H1 (cell line): Measurements from ENCODE around the gene VIM. TPM values are rescaled to one million over a fixed set of nuclear protein-coding genes. Genes with fewer than 3 reads are reported as not detected.

ENCODE experiments used
- CTCF ChIA-PET: fragments of 300-600 bp; sonication (Branson Sonifier 250); formaldehyde crosslinking; loops from one replicate; lab custom pipeline; 2021; ENCODE audit not compliant: partially characterized antibody; lab: Charles Lee
- POLR2A ChIA-PET: fragments of 300-600 bp; sonication (Branson Sonifier 250); formaldehyde crosslinking; loops from one replicate; lab custom pipeline; 2021; ENCODE audit warnings: inconsistent platforms; ENCODE audit not compliant: partially characterized antibody; lab: Charles Lee
- DNase-seq, 2 experiments: peaks; one replicate each; pipeline versions ENCODE4 v3.0.0 to v3.0.0-alpha.2; 2010 to 2022; ENCODE audit warnings: low spot score in 2 of 2, low read depth in 1 of 2, mixed read lengths in 1 of 2
- FAIRE-seq: peaks from 2 replicates; lab custom pipeline; 2011; peaks lifted over from hg19 to GRCh38; lab: Jason Lieb, UNC
- H2AFZ ChIP-seq: 2 replicates; pipeline ENCODE4 v1.8.1; 2012; ENCODE audit warnings: low read length, inconsistent platforms
- H2AK5ac ChIP-seq: 2 replicates; pipeline ENCODE4 v1.6.1; 2013; ENCODE audit warnings: low read depth, low read length
- H2BK120ac ChIP-seq: replicated peaks from 2 replicates; pipeline ENCODE3; 2013; ENCODE audit warnings: low read depth, low read length, inconsistent platforms
- H2BK12ac ChIP-seq: 2 replicates; pipeline ENCODE4 v1.6.1; 2013; ENCODE audit warnings: low read depth, low read length
- H2BK15ac ChIP-seq: 2 replicates; pipeline ENCODE4 v1.6.1; 2013; ENCODE audit warnings: low read length
- H2BK20ac ChIP-seq: 2 replicates; pipeline ENCODE4 v1.6.1; 2013; ENCODE audit warnings: low read length
- H2BK5ac ChIP-seq: 2 replicates; pipeline ENCODE4 v1.6.1; 2013; ENCODE audit warnings: low read depth, low read length
- H3K14ac ChIP-seq: 2 replicates; pipeline ENCODE4 v1.6.1; 2013; ENCODE audit warnings: inconsistent platforms; ENCODE audit not compliant: insufficient read length
- H3K18ac ChIP-seq: 2 replicates; pipeline ENCODE4 v1.6.1; 2013; ENCODE audit warnings: low read length; ENCODE audit errors: extremely low read depth
- H3K23ac ChIP-seq: 2 replicates; pipeline ENCODE4 v1.6.1; 2013; ENCODE audit warnings: inconsistent platforms; ENCODE audit not compliant: insufficient read length
- H3K23me2 ChIP-seq: 2 replicates; pipeline ENCODE4 v1.6.1; 2013; ENCODE audit warnings: low read depth, low read length
- H3K27ac ChIP-seq: 2 replicates; pipeline ENCODE4 v1.6.1; 2011; ENCODE audit warnings: low read depth, low read length, inconsistent platforms
- H3K27me3 ChIP-seq, 4 experiments: replicated peaks in 1 of 4; 1 replicate in 1 of 4; 2 replicates in 3 of 4; pipeline versions ENCODE4 v1.6.1 to v1.8.1; 2011 to 2013; ENCODE audit warnings: low read length in 3 of 4, mild to moderate bottlenecking in 3 of 4, inconsistent platforms in 2 of 4, mixed read lengths in 2 of 4, moderate library complexity in 1 of 4; ENCODE audit not compliant: control insufficient read depth in 3 of 4, insufficient read depth in 3 of 4; ENCODE audit errors: extremely low read depth in 1 of 4
- H3K36me3 ChIP-seq, 4 experiments: 2 replicates each; pipeline versions ENCODE4 v1.6.1 to v1.8.1; 2011 to 2013; ENCODE audit warnings: mild to moderate bottlenecking in 4 of 4, low read length in 3 of 4, moderate library complexity in 2 of 4, control low read depth in 1 of 4, inconsistent platforms in 1 of 4; ENCODE audit not compliant: insufficient read depth in 4 of 4, control insufficient read depth in 2 of 4
- H3K4ac ChIP-seq: replicated peaks from 2 replicates; pipeline ENCODE3; 2013; ENCODE audit warnings: low read length, low read depth, mixed read lengths, inconsistent platforms; ENCODE audit not compliant: insufficient read length
- H3K4me1 ChIP-seq, 4 experiments: replicated peaks in 1 of 4; 1 replicate in 1 of 4; 2 replicates in 3 of 4; pipeline versions ENCODE4 v1.6.1 to v1.8.1; 2011 to 2013; ENCODE audit warnings: low read length in 3 of 4, inconsistent platforms in 2 of 4, mixed read lengths in 1 of 4; ENCODE audit not compliant: insufficient read depth in 4 of 4, control insufficient read depth in 3 of 4
- H3K4me2 ChIP-seq, 2 experiments: 2 replicates each; pipeline versions ENCODE4 v1.6.1 to v1.8.1; 2011 to 2013; ENCODE audit warnings: low read depth in 2 of 2, low read length in 2 of 2, control low read depth in 1 of 2, inconsistent platforms in 1 of 2, mild to moderate bottlenecking in 1 of 2; ENCODE audit not compliant: insufficient read depth in 1 of 2
- H3K4me3 ChIP-seq, 4 experiments: fragments of 200-600, 300-600 bp in 1 of 4; sonication (generic), shearing (Covaris generic), sonication (Bioruptor Twin) in 1 of 4; 2 replicates each; pipeline versions ENCODE4 v1.5.1 to v1.8.1; 2011 to 2016; ENCODE audit warnings: low read length in 4 of 4, low read depth in 3 of 4, control low read depth in 2 of 4, inconsistent platforms in 2 of 4, mild to moderate bottlenecking in 2 of 4, mixed read lengths in 1 of 4, moderate library complexity in 1 of 4; ENCODE audit not compliant: insufficient read depth in 2 of 4; ENCODE audit errors: extremely low read depth in 1 of 4
- H3K56ac ChIP-seq: replicated peaks from 2 replicates; pipeline ENCODE3; 2013; ENCODE audit warnings: low read depth, mild to moderate bottlenecking, mixed read lengths, low read length, inconsistent platforms; ENCODE audit not compliant: insufficient read length
- H3K79me1 ChIP-seq: 2 replicates; pipeline ENCODE4 v1.6.1; 2013; ENCODE audit warnings: low read depth, low read length, control low read depth
- H3K79me2 ChIP-seq, 2 experiments: 2 replicates each; pipeline versions ENCODE4 v1.6.1 to v1.8.1; 2012 to 2013; ENCODE audit warnings: low read length in 2 of 2, mild to moderate bottlenecking in 2 of 2, inconsistent platforms in 1 of 2; ENCODE audit not compliant: insufficient read depth in 2 of 2, control insufficient read depth in 1 of 2
- H3K9ac ChIP-seq, 4 experiments: replicated peaks in 1 of 4; 1 replicate in 1 of 4; 2 replicates in 3 of 4; pipeline versions ENCODE4 v1.6.1 to v1.8.1; 2011 to 2013; ENCODE audit warnings: low read depth in 3 of 4, low read length in 3 of 4, control low read depth in 2 of 4, mild to moderate bottlenecking in 2 of 4, moderate library complexity in 2 of 4, inconsistent platforms in 1 of 4; ENCODE audit errors: extremely low read depth in 1 of 4
- H3K9me3 ChIP-seq, 2 experiments: 2 replicates each; pipeline versions ENCODE4 v1.6.1 to v1.8.1; 2012 to 2013; ENCODE audit warnings: mild to moderate bottlenecking in 2 of 2, moderate library complexity in 2 of 2, control low read depth in 1 of 2, inconsistent platforms in 1 of 2, low read depth in 1 of 2, low read length in 1 of 2, mixed read lengths in 1 of 2; ENCODE audit not compliant: insufficient read depth in 2 of 2
- H4K20me1 ChIP-seq, 2 experiments: replicated peaks in 1 of 2; 2 replicates each; pipeline versions ENCODE3 to v1.8.1; 2011 to 2013; ENCODE audit warnings: inconsistent platforms in 2 of 2, low read length in 2 of 2, mild to moderate bottlenecking in 1 of 2; ENCODE audit not compliant: insufficient read depth in 2 of 2, control insufficient read depth in 1 of 2
- H4K5ac ChIP-seq: 2 replicates; pipeline ENCODE4 v1.6.1; 2013; ENCODE audit warnings: low read length, low read depth, mixed read lengths, inconsistent platforms; ENCODE audit not compliant: insufficient read length
- H4K8ac ChIP-seq: 2 replicates; pipeline ENCODE4 v1.8.0; 2013; ENCODE audit warnings: mild to moderate bottlenecking, moderate library complexity, low read length, inconsistent platforms; ENCODE audit not compliant: insufficient read depth; ENCODE audit errors: extremely low read depth
- H4K91ac ChIP-seq: replicated peaks from 2 replicates; pipeline ENCODE3; 2013; ENCODE audit warnings: low read length, mixed read lengths, inconsistent platforms; ENCODE audit not compliant: insufficient read length
- CHD1 ChIP-seq: IDR thresholded peaks from 2 replicates; pipeline ENCODE4 v1.6.1; 2012; ENCODE audit warnings: low read depth, low read length, improper control_type of control experiment
- EZH2 ChIP-seq: fragments of 200-600 bp; sonication (generic); IDR thresholded peaks from 2 replicates; pipeline ENCODE4 v1.7.1; 2012; ENCODE audit warnings: low read depth, mild to moderate bottlenecking, moderate library complexity, low read length, inconsistent platforms; ENCODE audit not compliant: severe bottlenecking
- RBBP5 ChIP-seq: IDR thresholded peaks from 2 replicates; pipeline ENCODE4 v1.7.1; 2012; ENCODE audit warnings: low read depth, mild to moderate bottlenecking, inconsistent platforms, low read length, moderate library complexity, borderline replicate concordance
- YY1 ChIP-seq: IDR thresholded peaks from 2 replicates; pipeline ENCODE4 v1.6.1; 2011; ENCODE audit warnings: low read depth, mild to moderate bottlenecking, low read length
- ZNF274 ChIP-seq: IDR thresholded peaks from 2 replicates; pipeline ENCODE4 v1.7.0; 2012; ENCODE audit warnings: low read length, borderline replicate concordance; ENCODE audit errors: extremely low read depth
- WGBS, 2 experiments: shearing (Covaris generic) in 1 of 2; methylation state at CpG; one replicate each; pipeline versions ENCODE4 v1.1.6 to v1.1.7; 2013 to 2015; ENCODE audit warnings: low lambda C conversion rate in 2 of 2, mixed read lengths in 2 of 2, inconsistent platforms in 1 of 2, low coverage in 1 of 2, missing lambda C conversion rate in 1 of 2; ENCODE audit not compliant: insufficient replicate concordance in 2 of 2, insufficient coverage in 1 of 2, insufficient read length in 1 of 2; ENCODE audit errors: extremely low coverage in 1 of 2, missing lambda C conversion rate in 1 of 2; 5-methylcytosine and 5-hydroxymethylcytosine counted together
- polyA plus RNA-seq, 7 experiments: library from polyadenylated mRNA; depleted of rRNA in 3 of 7; stranded (reverse) in 5 of 7; unstranded in 2 of 7; fragments of >200 nt in 5 of 7; fragments of 200-250 nt in 2 of 7; gene quantifications; 1 replicate in 5 of 7; 2 replicates in 1 of 7; 4 replicates in 1 of 7; pipeline versions ENCODE4 v1.2.1 to v1.2.3, GENCODE V29; 2011 to 2013; ENCODE audit warnings: missing spikeins in 2 of 7, mixed read lengths in 2 of 7
- total RNA-seq: library from RNA; stranded (reverse); fragmentation: NEBNext Ultra II Directional; extraction: Animal tissue kit (Norgen Biotek cat#: 25700); gene quantifications from 2 replicates; pipeline ENCODE4 v1.2.1, GENCODE V29; 2021
- TF ChIP-seq, protein P1 (sequence below): IDR thresholded peaks from 2 replicates; pipeline ENCODE4 v1.6.1; 2012; ENCODE audit warnings: inconsistent platforms
- TF ChIP-seq, protein P2 (sequence below): IDR thresholded peaks from 2 replicates; pipeline ENCODE4 v1.6.1; 2012; ENCODE audit warnings: low read length, inconsistent platforms

The VIM gene
- total and polyA plus RNA-seq, 2 of the 8 experiments (the other 6 are each of a cell fraction or from before 2014, with no cell fraction given): 347 to 372 TPM

DNA sequence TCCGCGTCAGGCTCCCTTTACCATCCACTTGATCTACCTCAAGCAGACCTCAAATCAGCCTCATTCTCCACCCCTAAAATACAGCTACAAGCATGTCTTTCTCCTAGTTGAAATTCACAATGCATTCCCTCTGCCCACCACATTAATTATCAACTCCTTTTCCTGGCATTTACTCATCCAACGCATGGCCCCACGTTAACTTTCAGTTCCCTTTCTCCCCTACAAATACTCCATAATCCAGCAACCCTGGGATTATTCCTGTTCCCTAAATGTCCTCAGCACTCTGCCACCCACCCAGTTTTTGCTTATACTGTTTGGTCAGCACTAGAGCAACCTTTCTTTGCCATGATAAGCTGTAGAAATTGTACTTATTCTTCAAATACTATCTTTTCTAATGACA lies 5.7 kb upstream of the VIM start:
- Histone ChIP-seq H3K4me1 (peaks cover 3 to 8% (median 7%) of the 10 kb centered on the region in 4 experiments; a peak in 6 of 7 replicates), H3K4ac (no peak overlapping the region), H2BK15ac (0 out of 2 replicates have a peak overlapping the region, but pooled peaks have one; percentile 74), H4K91ac (no peak overlapping the region), H3K9ac (no peak overlapping the region), H3K4me3 (no peak overlapping the region), H2AK5ac (no peak overlapping the region), H3K9me3 (no peaks in the 10 kb centered on the region), H3K23me2 (no peaks in the 10 kb centered on the region; the same call in 1 of the 2 replicates), H3K36me3 (no peaks in the 10 kb centered on the region), H3K23ac (no peak overlapping the region), H2BK120ac (peak overlapping the region; percentile 28), H3K14ac (no peak overlapping the region), H3K4me2 (no peak overlapping the region), H3K27ac (no peak overlapping the region), H3K79me2 (no peaks in the 10 kb centered on the region), H4K20me1 (no peaks in the 10 kb centered on the region), H2AFZ (0 out of 2 replicates have a peak overlapping the region, but pooled peaks have one; percentile 33), H3K27me3 (peaks cover 0 to 3% (median 1%) of the 10 kb centered on the region in 4 experiments; a peak in 2 of 7 replicates), H2BK5ac (peak overlapping the region; percentile 19; the same call in 1 of the 2 replicates), H4K5ac (no peak overlapping the region), H3K56ac (no peak overlapping the region), H2BK12ac (peak overlapping the region; percentile 52; the same call in 1 of the 2 replicates), H3K79me1 (no peaks in the 10 kb centered on the region), H4K8ac (no peak overlapping the region), H3K18ac (no peak overlapping the region), H2BK20ac (0 out of 2 replicates have a peak overlapping the region, but pooled peaks have one; percentile 64)
- FAIRE-seq: no peak
- no peak for DNase-seq
- CTCF ChIA-PET: interaction anchor here (0.6 to 2.7 kb wide), 6 partner anchors 8 to 1254 kb away, joined by 3 to 13 read pairs (median 4); no protein-coding TSS in a partner anchor
- POLR2A ChIA-PET: interaction anchor here (3.8 kb wide), 1 partner anchor 22 kb away, joined by 15 read pairs; the partner anchor contains the start of gene TRDMT1
- WGBS, 2 experiments: 90 to 100% methylated on average over 2 to 4 of the region's 4 CpGs
- TF ChIP-seq, protein P1, sequence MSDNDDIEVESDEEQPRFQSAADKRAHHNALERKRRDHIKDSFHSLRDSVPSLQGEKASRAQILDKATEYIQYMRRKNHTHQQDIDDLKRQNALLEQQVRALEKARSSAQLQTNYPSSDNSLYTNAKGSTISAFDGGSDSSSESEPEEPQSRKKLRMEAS: no peak
- TF ChIP-seq YY1 (no peak), RBBP5 (no peak), CHD1 (no peak), ZNF274 (no peak), EZH2 (no peak)
- TF ChIP-seq, protein P2, sequence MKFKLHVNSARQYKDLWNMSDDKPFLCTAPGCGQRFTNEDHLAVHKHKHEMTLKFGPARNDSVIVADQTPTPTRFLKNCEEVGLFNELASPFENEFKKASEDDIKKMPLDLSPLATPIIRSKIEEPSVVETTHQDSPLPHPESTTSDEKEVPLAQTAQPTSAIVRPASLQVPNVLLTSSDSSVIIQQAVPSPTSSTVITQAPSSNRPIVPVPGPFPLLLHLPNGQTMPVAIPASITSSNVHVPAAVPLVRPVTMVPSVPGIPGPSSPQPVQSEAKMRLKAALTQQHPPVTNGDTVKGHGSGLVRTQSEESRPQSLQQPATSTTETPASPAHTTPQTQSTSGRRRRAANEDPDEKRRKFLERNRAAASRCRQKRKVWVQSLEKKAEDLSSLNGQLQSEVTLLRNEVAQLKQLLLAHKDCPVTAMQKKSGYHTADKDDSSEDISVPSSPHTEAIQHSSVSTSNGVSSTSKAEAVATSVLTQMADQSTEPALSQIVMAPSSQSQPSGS: no peak
